CD14-positive monocyte (primary cell): ENCODE data around the gene CYP3A4. TPM values are rescaled to one million over a fixed set of nuclear protein-coding genes. Genes with fewer than 3 reads are reported as not detected.
"Not testable (repeated sequence)": the region's sequence is repeated elsewhere in the genome, so short reads cannot be mapped to it uniquely, and the experiment has no call there.

Experiments
- DNase-seq, 3 donors: peaks; one replicate each; pipeline ENCODE4 v3.0.0-alpha.2; 2011 to 2022
- H2AFZ ChIP-seq: 2 replicates; pipeline ENCODE4 v1.6.0; 2012; ENCODE audit warnings: mild to moderate bottlenecking, low read depth, low read length, inconsistent platforms; ENCODE audit not compliant: insufficient read depth, poor library complexity, severe bottlenecking
- H3K27ac ChIP-seq, 2 donors: 1 replicate in 1 of 2; 2 replicates in 1 of 2; pipeline ENCODE4 v1.5.1; 2012 to 2013; ENCODE audit warnings: low read length in 2 of 2, control low read depth in 1 of 2, inconsistent platforms in 1 of 2, low read depth in 1 of 2, mild to moderate bottlenecking in 1 of 2
- H3K27me3 ChIP-seq, 2 donors: one replicate each; pipeline versions ENCODE4 v1.6.0 to v1.6.1; 2011 to 2013; ENCODE audit warnings: low read length in 2 of 2; ENCODE audit not compliant: control insufficient read depth in 2 of 2, insufficient read depth in 2 of 2
- H3K36me3 ChIP-seq, 2 donors: replicated peaks in 1 of 2; 1 replicate in 1 of 2; 2 replicates in 1 of 2; pipeline versions ENCODE4 v1.5.1 to v1.6.1; 2012 to 2013; ENCODE audit warnings: low read length in 2 of 2, control low read depth in 1 of 2, inconsistent platforms in 1 of 2, mild to moderate bottlenecking in 1 of 2; ENCODE audit not compliant: insufficient read depth in 2 of 2, control insufficient read depth in 1 of 2
- H3K4me1 ChIP-seq, 2 donors: 1 replicate in 1 of 2; 2 replicates in 1 of 2; pipeline versions ENCODE4 v1.5.1 to v1.6.1; 2012 to 2013; ENCODE audit warnings: low read length in 2 of 2, control low read depth in 1 of 2, inconsistent platforms in 1 of 2, mild to moderate bottlenecking in 1 of 2, moderate library complexity in 1 of 2; ENCODE audit not compliant: insufficient read depth in 2 of 2, control insufficient read depth in 1 of 2
- H3K4me2 ChIP-seq: replicated peaks from 2 replicates; pipeline ENCODE3; 2012; ENCODE audit warnings: low read length, moderate library complexity, mild to moderate bottlenecking; ENCODE audit not compliant: poor library complexity, severe bottlenecking; ENCODE audit errors: extremely low read depth
- H3K4me3 ChIP-seq, 3 experiments: fragments of 200-600 bp in 1 of 3; sonication (generic) in 1 of 3; replicated peaks in 1 of 3; 1 replicate in 2 of 3; 2 replicates in 1 of 3; pipeline ENCODE4 v1.5.1; 2011 to 2013; ENCODE audit warnings: low read length in 3 of 3, mild to moderate bottlenecking in 3 of 3, control low read depth in 2 of 3, low read depth in 2 of 3, inconsistent platforms in 1 of 3, moderate library complexity in 1 of 3
- H3K79me2 ChIP-seq: 2 replicates; pipeline ENCODE4 v1.6.0; 2012; ENCODE audit warnings: mild to moderate bottlenecking, control low read depth, inconsistent platforms, low read length, moderate library complexity; ENCODE audit not compliant: insufficient read depth
- H3K9ac ChIP-seq: 2 replicates; pipeline ENCODE4 v1.6.0; 2017; ENCODE audit warnings: low read length, mild to moderate bottlenecking; ENCODE audit not compliant: insufficient read depth, poor library complexity, severe bottlenecking
- H3K9me3 ChIP-seq, 2 donors: replicated peaks in 1 of 2; 1 replicate in 1 of 2; 2 replicates in 1 of 2; pipeline versions ENCODE4 v1.5.1 to v1.6.1; 2012 to 2013; ENCODE audit warnings: low read length in 2 of 2, control low read depth in 1 of 2; ENCODE audit not compliant: control insufficient read depth in 1 of 2, insufficient read depth in 1 of 2
- H4K20me1 ChIP-seq: 2 replicates; pipeline ENCODE4 v1.6.0; 2012; ENCODE audit warnings: mild to moderate bottlenecking, low read length, control low read depth, moderate library complexity; ENCODE audit not compliant: insufficient read depth
- H3K27ac Mint-ChIP-seq, 7 donors: one replicate each; pipeline ENCODE4 v1.8.0; 2020; ENCODE audit warnings: mild to moderate bottlenecking in 7 of 7, mixed read lengths in 7 of 7, moderate library complexity in 6 of 7, inconsistent platforms in 2 of 7
- H3K27me3 Mint-ChIP-seq, 3 donors: one replicate each; pipeline ENCODE4 v1.8.0; 2021 to 2022; ENCODE audit warnings: low read depth in 3 of 3, mild to moderate bottlenecking in 3 of 3, mixed read lengths in 3 of 3, moderate library complexity in 3 of 3, inconsistent platforms in 1 of 3
- H3K36me3 Mint-ChIP-seq, 2 donors: one replicate each; pipeline ENCODE4 v1.8.0; 2020; ENCODE audit warnings: mixed read lengths in 2 of 2, inconsistent platforms in 1 of 2, mild to moderate bottlenecking in 1 of 2
- H3K4me1 Mint-ChIP-seq: one replicate; pipeline ENCODE4 v1.8.0; 2020; ENCODE audit warnings: mild to moderate bottlenecking, mixed read lengths
- H3K4me3 Mint-ChIP-seq, 2 donors: one replicate each; pipeline ENCODE4 v1.8.0; 2020; ENCODE audit warnings: mild to moderate bottlenecking in 2 of 2, mixed read lengths in 2 of 2, moderate library complexity in 1 of 2
- H3K9me3 Mint-ChIP-seq, 7 donors: one replicate each; pipeline ENCODE4 v1.8.0; 2020 to 2022; ENCODE audit warnings: mixed read lengths in 7 of 7, mild to moderate bottlenecking in 6 of 7, moderate library complexity in 6 of 7, inconsistent platforms in 2 of 7
- CTCF ChIP-seq: fragments of 200-600 bp; IDR thresholded peaks from one replicate; pipeline ENCODE4 v1.8.0; 2022; ENCODE audit warnings: antibody characterized with exemption, mild to moderate bottlenecking
- WGBS: methylation state at CpG from one replicate; pipeline ENCODE4 v1.1.5; 2013; ENCODE audit warnings: missing lambda C conversion rate; ENCODE audit not compliant: insufficient coverage; 5-methylcytosine and 5-hydroxymethylcytosine counted together
- intact Hi-C, 2 donors: fragments of 100-400 bp; cut with micrococcal nuclease; formaldehyde crosslinking; loops; one replicate each; pipeline versions ENCODE4 v1.15.0 to v1.15.1; 2023
- polyA plus RNA-seq, 3 donors: library from polyadenylated mRNA; depleted of rRNA in 1 of 3; unstranded in 2 of 3; stranded (reverse) in 1 of 3; fragments of 300-500 nt in 2 of 3; fragments of >200 nt in 1 of 3; fragmentation: Illumina TruSeq in 2 of 3; gene quantifications; 1 replicate in 2 of 3; 2 replicates in 1 of 3; pipeline ENCODE4 v1.2.3, GENCODE V29; 2012 to 2021

Gene CYP3A4
- polyA plus RNA-seq, 3 donors = not detected

GRCh38 chr7:99801407-99801806 is 17.4 kb upstream of the CYP3A4 start:
- Mint-ChIP-seq H3K9me3 (peaks cover 3 to 17% (median 14%) of the 10 kb centered on the region in 7 donors), H3K27me3 (peaks cover 9 to 27% (median 10%) of the 10 kb centered on the region in 3 donors)
- H3K4me3 ChIP-seq, H2AFZ ChIP-seq, intact Hi-C loops, H3K36me3 Mint-ChIP-seq, H3K27ac ChIP-seq, H3K4me1 Mint-ChIP-seq, H3K9me3 ChIP-seq, H3K4me2 ChIP-seq, H3K4me1 ChIP-seq, H3K9ac ChIP-seq, H3K27me3 ChIP-seq, H3K79me2 ChIP-seq, H3K36me3 ChIP-seq, DNase-seq, H3K27ac Mint-ChIP-seq, H4K20me1 ChIP-seq, H3K4me3 Mint-ChIP-seq: not testable (repeated sequence)
- WGBS = no CpG with 5 or more reads among the region's 3 CpGs

- no peaks in the 10 kb centered on the region for H4K20me1 ChIP-seq
- no peak for DNase-seq
- peaks cover 0 to 8% of the 10 kb centered on the region in 2 donors for H3K9me3 ChIP-seq
- H3K9ac ChIP-seq = no peak overlapping the region
- H3K27ac ChIP-seq = no peak overlapping the region
- intact Hi-C loops = no loop called here
- H3K4me2 ChIP-seq = no peak overlapping the region
- peaks cover 3 to 15% (median 5%) of the 10 kb centered on the region in 7 donors for H3K9me3 Mint-ChIP-seq
- no peak overlapping the region for H3K27ac Mint-ChIP-seq
- H3K79me2 ChIP-seq = no peaks in the 10 kb centered on the region
- no peaks in the 10 kb centered on the region for H3K27me3 ChIP-seq
- WGBS = no CpG with 5 or more reads among the region's 2 CpGs
- H3K27me3 Mint-ChIP-seq = peaks cover 6 to 17% (median 10%) of the 10 kb centered on the region in 3 donors
- H3K4me3 ChIP-seq = no peak overlapping the region
- H3K36me3 ChIP-seq = no peaks in the 10 kb centered on the region
- H3K36me3 Mint-ChIP-seq = no peaks in the 10 kb centered on the region
- TF ChIP-seq CTCF = no peak
- H3K4me1 Mint-ChIP-seq = no peaks in the 10 kb centered on the region
- no peak overlapping the region for H2AFZ ChIP-seq
- no peak overlapping the region for H3K4me3 Mint-ChIP-seq
- H3K4me1 ChIP-seq = no peaks in the 10 kb centered on the region
Measured at GRCh38 chr7:99798972-99799371, 15.0 kb upstream of the CYP3A4 start.

GRCh38 chr7:99795864-99796263 is 11.9 kb upstream of the CYP3A4 start:
- H3K4me1 Mint-ChIP-seq, H3K36me3 ChIP-seq, H3K27ac Mint-ChIP-seq, H3K4me3 ChIP-seq, H3K36me3 Mint-ChIP-seq, H3K27ac ChIP-seq, intact Hi-C loops, H3K27me3 ChIP-seq, H3K9ac ChIP-seq, H3K4me3 Mint-ChIP-seq, H3K4me1 ChIP-seq, DNase-seq, H3K9me3 ChIP-seq, H4K20me1 ChIP-seq, H3K9me3 Mint-ChIP-seq, H3K79me2 ChIP-seq, H2AFZ ChIP-seq, H3K4me2 ChIP-seq: not testable (repeated sequence)
- no CpG with 5 or more reads among the region's 2 CpGs for WGBS
- H3K27me3 Mint-ChIP-seq = peaks cover 1 to 10% (median 5%) of the 10 kb centered on the region in 3 donors
